ENCODE measurements around the gene FGFR2.

- TF ChIP-seq CTCF (IDR thresholded peaks at IDR 0.05) (no peak), POLR2A (IDR thresholded peaks at IDR 0.05) (no peak)
Observed at GRCh38 chr10:121597504-121598262, 561 bp downstream of the FGFR2 start.
